Mesodermal cell (in vitro differentiated cells): ENCODE measurements around the gene TTC28.
"Not testable (repeated sequence)": the region's sequence is repeated elsewhere in the genome, so short reads cannot be mapped to it uniquely, and the experiment has no call there.

Experiments used
- H3K27ac ChIP-seq: 2 replicates; pipeline ENCODE4 v1.7.0; 2013; ENCODE audit warnings: mild to moderate bottlenecking, low read depth, low read length, moderate library complexity; ENCODE audit not compliant: severe bottlenecking
- H3K36me3 ChIP-seq: 2 replicates; pipeline ENCODE4 v1.7.1; 2013; ENCODE audit warnings: mild to moderate bottlenecking, low read length, moderate library complexity; ENCODE audit not compliant: control insufficient read depth, insufficient read depth
- H3K4me1 ChIP-seq: one replicate; pipeline ENCODE4 v1.7.1; 2013; ENCODE audit warnings: mild to moderate bottlenecking, low read length; ENCODE audit not compliant: insufficient read depth, control insufficient read depth, poor library complexity, severe bottlenecking
- H3K4me3 ChIP-seq: 2 replicates; pipeline ENCODE4 v1.7.0; 2013; ENCODE audit warnings: low read length, control low read depth, mild to moderate bottlenecking; ENCODE audit not compliant: insufficient read depth, poor library complexity, severe bottlenecking; ENCODE audit errors: extremely low read depth
- H3K9me3 ChIP-seq: 2 replicates; pipeline ENCODE4 v1.7.1; 2013; ENCODE audit warnings: mild to moderate bottlenecking, low read length, moderate library complexity; ENCODE audit not compliant: control insufficient read depth
- WGBS, 2 experiments: methylation state at CpG; one replicate each; pipeline ENCODE4 v1.1.5; 2013; ENCODE audit warnings: missing lambda C conversion rate in 2 of 2; ENCODE audit not compliant: insufficient coverage in 2 of 2; 5-methylcytosine and 5-hydroxymethylcytosine counted together

Gene TTC28

GRCh38 chr22:28105413-28105812 is 574.2 kb downstream of the TTC28 start:
- Histone ChIP-seq H3K4me1 (no peaks in the 10 kb centered on the region), H3K4me3 (no peak overlapping the region), H3K27ac (no peak overlapping the region), H3K9me3 (no peaks in the 10 kb centered on the region), H3K36me3 (peaks cover 34% of the 10 kb centered on the region)
- WGBS, 2 experiments = 93 to 99% methylated on average over 8 of the region's 9 CpGs

GRCh38 chr22:28103596-28103995 is 576.0 kb downstream of the TTC28 start:
- no peaks in the 10 kb centered on the region for H3K9me3 ChIP-seq
- peaks cover 37% of the 10 kb centered on the region for H3K36me3 ChIP-seq
- 100% methylated on average over 1 to 2 of the region's 2 CpGs for WGBS, 2 experiments
- no peak overlapping the region for H3K27ac ChIP-seq
- no peak overlapping the region for H3K4me3 ChIP-seq
- H3K4me1 ChIP-seq = no peaks in the 10 kb centered on the region

- peaks cover 32% of the 10 kb centered on the region for H3K36me3 ChIP-seq
- no peaks in the 10 kb centered on the region for H3K4me1 ChIP-seq
- no peak overlapping the region for H3K27ac ChIP-seq
- no peaks in the 10 kb centered on the region for H3K9me3 ChIP-seq
- WGBS, 2 experiments = 92 to 96% methylated on average over 3 to 5 of the region's 5 CpGs
- no peak overlapping the region for H3K4me3 ChIP-seq
Measured at GRCh38 chr22:28102151-28102812, 577.4 kb downstream of the TTC28 start.

DNA sequence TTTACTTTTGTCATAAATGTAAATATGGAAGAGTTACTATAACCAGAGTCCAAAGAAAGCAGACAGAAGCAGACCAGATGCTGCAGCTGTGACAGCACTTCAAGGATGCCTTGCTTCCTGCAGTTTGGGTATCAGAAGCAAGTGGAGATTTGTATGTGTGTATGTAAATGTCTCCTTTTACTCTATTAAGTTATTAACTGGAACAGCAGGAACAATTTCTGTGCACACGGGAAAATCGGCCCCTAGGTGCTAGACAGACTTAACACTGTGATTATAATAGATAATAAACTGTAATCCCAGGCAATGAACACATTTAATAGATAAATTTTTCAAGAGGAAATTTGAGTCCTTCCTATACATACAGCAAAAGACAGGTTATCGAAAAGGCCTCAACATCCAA is 582.0 kb downstream of the TTC28 start:
- Histone ChIP-seq H3K9me3 (no peaks in the 10 kb centered on the region), H3K4me3 (no peak overlapping the region), H3K27ac (no peak overlapping the region), H3K4me1 (peaks cover 7% of the 10 kb centered on the region), H3K36me3 (peaks cover 24% of the 10 kb centered on the region)
- WGBS, 2 experiments = no CpG with 5 or more reads among the region's 3 CpGs

DNA sequence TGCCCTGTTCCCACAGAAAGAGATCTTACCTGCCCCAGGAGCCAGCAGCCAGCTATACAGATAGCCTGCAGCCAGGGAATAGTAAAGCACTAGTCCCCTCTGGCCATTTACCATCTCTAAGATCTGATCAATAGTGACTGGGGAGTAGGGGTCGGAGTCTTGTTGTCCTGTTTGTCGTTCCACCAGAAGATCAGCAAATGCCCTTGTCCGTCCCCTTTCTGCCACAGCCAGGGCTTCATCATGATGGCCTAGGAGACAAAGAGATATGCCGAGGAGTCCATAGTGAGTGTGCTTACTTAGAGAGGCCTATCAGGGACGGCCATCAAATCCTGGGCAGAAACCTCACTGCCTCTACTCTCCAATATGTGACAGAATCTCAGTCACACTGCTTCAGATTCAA is 583.5 kb downstream of the TTC28 start:
- H3K9me3 ChIP-seq = no peaks in the 10 kb centered on the region
- peaks cover 30% of the 10 kb centered on the region for H3K36me3 ChIP-seq
- peaks cover 7% of the 10 kb centered on the region for H3K4me1 ChIP-seq
- WGBS, 2 experiments = 92 to 93% methylated on average over 5 of the region's 5 CpGs
- H3K27ac ChIP-seq = no peak overlapping the region
- H3K4me3 ChIP-seq = no peak overlapping the region

- WGBS, 2 experiments = 94 to 100% methylated on average over 2 to 5 of the region's 5 CpGs
- H3K9me3 ChIP-seq = no peaks in the 10 kb centered on the region
- H3K4me3 ChIP-seq = no peak overlapping the region
- peaks cover 30% of the 10 kb centered on the region for H3K36me3 ChIP-seq
- peaks cover 7% of the 10 kb centered on the region for H3K4me1 ChIP-seq
- no peak overlapping the region for H3K27ac ChIP-seq
Measured at GRCh38 chr22:28095316-28096095, 584.1 kb downstream of the TTC28 start.

- 94 to 100% methylated on average over 4 to 6 of the region's 7 CpGs for WGBS, 2 experiments
- Histone ChIP-seq H3K4me3 (no peak overlapping the region), H3K9me3 (no peaks in the 10 kb centered on the region), H3K27ac (no peak overlapping the region), H3K4me1 (peaks cover 7% of the 10 kb centered on the region), H3K36me3 (peaks cover 30% of the 10 kb centered on the region)
Measured at GRCh38 chr22:28094771-28095170, 584.9 kb downstream of the TTC28 start.

- Histone ChIP-seq H3K4me3 (no peak overlapping the region), H3K36me3 (peaks cover 28% of the 10 kb centered on the region), H3K27ac (no peak overlapping the region), H3K9me3 (no peaks in the 10 kb centered on the region), H3K4me1 (peaks cover 7% of the 10 kb centered on the region)
- WGBS, 2 experiments = 100% methylated on average over 1 of the region's 1 CpG; no CpG with 5 or more reads in 1 of the 2 experiments
Measured at GRCh38 chr22:28093711-28094110, 585.9 kb downstream of the TTC28 start.

DNA sequence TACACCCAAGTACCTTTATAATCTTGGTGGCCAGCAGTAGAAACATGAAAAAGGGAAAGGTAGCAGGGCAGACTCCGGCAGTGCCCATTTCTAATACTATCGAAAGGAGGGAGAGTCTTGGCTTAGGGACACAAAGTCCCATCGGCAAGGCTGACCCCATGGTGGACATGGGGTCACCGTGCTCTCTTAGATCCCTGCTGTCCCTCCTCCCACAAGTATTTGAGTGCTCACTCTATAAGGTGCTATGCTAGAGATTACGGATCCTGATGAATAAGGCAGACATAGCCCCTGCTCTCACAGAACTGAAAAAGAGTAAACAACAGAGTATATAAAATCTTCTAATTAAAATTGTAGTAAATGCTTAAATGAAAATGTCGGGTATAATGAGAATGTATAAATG is 588.2 kb downstream of the TTC28 start:
- peaks cover 23% of the 10 kb centered on the region for H3K36me3 ChIP-seq
- H3K4me1 ChIP-seq = peaks cover 7% of the 10 kb centered on the region
- 94 to 100% methylated on average over 3 of the region's 6 CpGs for WGBS, 2 experiments

GRCh38 chr22:28089541-28089940 is 590.1 kb downstream of the TTC28 start:
- H3K36me3 ChIP-seq = peaks cover 18% of the 10 kb centered on the region
- not testable (repeated sequence) for H3K4me1 ChIP-seq, H3K27ac ChIP-seq, H3K4me3 ChIP-seq, H3K9me3 ChIP-seq
- no CpG with 5 or more reads among the region's 5 CpGs for WGBS, 2 experiments

More for the DNA sequence above, 588.2 kb downstream of the TTC28 start:
- Histone ChIP-seq H3K9me3 (no peaks in the 10 kb centered on the region), H3K27ac (no peak overlapping the region), H3K4me3 (no peak overlapping the region)

DNA sequence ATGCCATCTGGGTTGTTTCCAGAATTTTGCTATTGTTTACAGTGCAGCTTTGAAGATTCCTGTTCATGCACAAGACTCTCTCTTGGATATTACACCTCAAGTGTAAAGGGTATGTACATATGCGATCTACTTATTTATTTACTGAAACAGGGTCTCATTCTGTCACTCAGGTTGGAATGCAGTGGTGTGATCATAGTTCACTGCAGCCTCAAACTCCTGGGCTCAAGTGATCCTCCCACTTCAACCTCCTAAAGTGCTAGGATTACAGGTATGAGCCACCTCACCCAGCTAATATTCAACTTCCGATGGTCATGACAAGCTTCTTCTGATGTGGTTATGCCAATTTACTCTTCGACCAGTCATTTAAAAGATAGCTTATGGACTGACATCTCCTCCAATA is 602.5 kb downstream of the TTC28 start:
- Histone ChIP-seq H3K4me3 (no peak overlapping the region), H3K9me3 (peaks cover 4% of the 10 kb centered on the region), H3K4me1 (peaks cover 5% of the 10 kb centered on the region), H3K27ac (no peak overlapping the region), H3K36me3 (peaks cover 15% of the 10 kb centered on the region)
- WGBS, 2 experiments = 100% methylated on average over 1 to 2 of the region's 3 CpGs
